ENCODE results near the gene MAT2B.

DNA sequence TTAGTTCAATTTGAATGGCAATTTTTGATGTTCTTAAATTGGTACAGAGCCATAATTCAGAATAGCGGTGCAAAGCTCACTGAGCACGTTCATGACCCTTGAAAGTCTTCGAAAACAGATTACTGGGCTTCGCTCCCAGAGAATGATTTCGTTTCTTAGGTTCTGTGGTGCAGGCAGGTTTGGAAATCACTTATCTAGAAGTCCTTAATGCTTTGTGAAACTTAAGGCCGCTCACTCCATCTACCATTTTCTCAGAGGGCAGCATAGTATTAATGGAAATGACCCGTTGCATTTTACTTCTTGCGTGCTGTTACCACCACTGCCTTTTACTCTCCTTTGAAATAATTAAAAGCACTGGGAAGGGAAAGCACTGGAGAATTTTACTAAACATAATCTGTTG is 2.9 kb upstream of the MAT2B start:
- no peak for TF ChIP-seq CTCF (IDR thresholded peaks at IDR 0.05)
- TF ChIP-seq EP300 (IDR thresholded peaks at IDR 0.05), result no peak

Data from tibial nerve (tissue), 4 donors.